ENCODE measurements around the gene SNPH.

Gene SNPH

DNA sequence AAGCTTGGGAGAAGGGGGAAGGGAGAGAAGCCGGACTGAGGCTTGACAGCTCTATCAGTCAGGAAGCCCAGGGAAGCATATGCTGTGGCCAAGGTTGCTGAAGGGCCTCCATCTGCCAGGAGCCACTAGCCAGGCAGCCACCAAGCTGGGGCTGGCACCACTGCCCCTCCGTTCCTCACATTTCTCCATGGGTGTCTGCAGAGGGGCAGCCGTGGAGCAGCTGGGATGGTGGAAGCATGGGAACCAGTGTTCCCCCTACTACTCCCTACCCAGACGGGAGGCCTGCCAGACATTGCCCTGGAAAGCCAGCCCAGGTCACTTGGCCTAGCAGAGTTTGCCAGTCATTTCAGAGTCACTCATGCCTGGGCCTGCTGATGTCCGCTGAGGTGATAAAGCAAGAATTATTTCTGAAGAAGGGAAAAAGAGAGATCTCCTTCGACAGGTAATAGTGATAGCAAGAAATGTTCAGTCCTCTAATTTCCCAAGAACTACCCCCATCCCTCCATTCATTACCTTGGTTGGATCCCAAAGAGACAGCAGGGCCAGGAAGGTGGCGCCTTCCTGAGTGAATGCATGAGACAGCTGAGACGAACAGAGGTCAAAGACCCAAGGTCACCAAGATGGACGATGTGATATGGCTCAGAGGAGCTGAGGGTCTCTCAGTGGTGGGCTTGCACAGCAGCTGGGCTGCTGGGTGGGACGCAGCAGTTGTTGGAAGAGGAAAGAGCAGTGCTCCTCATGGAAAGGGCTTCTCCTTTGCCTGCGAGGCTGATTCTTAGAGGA, 21.9 kb downstream of the SNPH start:
- DNase-seq = no peak

DNA sequence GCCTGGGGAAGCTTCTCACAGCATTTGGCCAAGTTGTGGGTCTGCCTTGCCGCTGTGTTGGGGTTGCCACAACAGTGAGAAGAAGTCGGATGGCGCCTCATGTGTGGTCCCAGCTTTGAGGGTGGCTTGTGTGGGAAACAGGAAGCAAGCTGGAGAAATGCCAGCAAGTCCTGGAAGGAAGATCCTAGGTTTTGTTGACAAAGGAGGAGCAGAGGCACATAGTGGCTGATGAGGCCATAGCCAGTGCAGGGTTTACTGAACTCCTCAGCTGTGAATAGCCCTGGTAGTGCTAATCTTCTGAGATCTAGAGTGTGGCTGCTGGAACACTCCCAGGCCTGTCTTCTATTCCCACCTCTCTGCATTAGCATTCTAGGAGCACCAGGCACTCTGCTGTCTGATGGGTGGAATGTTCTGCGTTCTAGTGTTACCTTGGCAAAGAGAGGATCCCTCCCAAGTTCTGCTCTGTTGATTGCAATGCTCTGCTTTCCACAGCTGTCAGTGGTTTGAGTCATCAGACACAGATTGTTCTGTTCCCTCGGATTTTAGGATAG, 25.2 kb downstream of the SNPH start:
- no peak for DNase-seq

DNA sequence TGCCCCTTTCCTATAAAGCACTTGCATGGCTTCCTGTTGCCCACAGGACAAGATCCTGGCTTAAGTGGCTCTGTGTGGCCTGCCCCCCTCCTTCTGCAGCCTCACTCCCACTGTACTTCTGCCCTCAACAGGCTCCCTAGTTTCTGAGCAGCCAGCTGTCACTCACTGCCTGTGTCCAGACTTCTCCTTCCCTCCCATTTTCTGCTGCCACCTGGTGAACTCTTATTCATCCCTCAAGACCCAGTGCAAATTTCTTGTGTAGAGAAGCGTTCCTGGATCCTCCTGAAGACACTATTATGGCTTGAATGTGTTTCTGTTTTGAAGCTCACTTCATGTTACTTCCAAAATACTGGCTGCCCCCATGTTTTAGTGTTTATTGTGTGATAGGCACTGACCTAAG, 26.5 kb downstream of the SNPH start:
- no peak for DNase-seq

DNA sequence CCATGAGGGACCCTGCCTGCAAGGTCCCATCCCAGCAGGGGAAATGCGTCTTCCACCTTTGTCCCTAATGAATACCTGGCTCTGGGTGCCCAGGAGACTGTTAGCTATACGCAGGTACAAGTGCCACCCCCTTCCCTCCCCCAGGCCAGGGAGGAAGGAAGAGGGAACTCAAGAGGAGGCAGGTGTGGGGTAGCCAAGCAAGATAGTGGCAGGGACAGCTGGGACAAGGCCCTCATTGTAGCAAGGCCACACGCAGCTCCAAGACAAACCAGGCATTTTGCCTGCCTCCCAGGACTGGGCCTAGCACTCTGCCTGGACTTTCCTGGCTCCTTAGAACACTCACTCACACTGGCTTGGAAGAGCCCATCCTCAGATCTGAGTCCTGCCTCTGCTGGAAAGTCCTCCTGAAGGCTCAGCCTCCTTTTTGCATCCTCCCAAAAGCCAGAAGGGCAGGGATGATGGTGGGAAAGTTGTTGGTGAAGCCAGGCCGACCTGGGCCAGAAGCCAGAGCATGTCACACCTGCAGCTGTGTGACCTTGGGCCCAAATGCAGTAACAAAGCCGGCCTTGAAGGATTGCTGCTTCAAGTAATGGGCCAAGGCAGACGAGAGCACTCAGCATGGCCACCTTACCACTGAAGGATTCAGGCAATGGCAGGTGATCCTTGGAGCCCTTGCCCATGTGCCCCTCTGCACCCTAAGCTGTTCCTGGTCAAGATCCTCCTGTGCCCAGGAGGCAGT, 27.7 kb downstream of the SNPH start:
- DNase-seq = peak in 1 of 2 experiments; percentile 49

DNA sequence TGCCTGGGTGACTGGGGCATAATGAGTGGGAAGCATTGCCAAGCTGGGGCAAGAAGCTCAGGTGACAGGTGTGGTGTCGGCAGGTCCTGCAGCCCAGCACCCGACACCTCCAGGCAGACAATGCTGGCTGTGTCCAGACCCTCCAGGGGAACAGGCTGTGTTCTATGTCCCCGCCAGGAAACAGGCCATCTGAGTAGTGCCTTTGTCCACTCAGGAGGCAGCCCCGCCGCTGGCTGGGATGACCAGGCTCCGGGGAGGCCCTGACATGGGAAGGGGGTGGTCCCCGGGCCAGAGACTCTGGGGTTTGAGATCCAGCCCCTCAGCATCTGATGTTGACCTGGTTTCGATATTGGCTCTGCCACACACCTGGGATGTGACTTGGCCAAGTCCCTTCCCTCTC, 28.4 kb downstream of the SNPH start:
- DNase-seq = no peak

DNA sequence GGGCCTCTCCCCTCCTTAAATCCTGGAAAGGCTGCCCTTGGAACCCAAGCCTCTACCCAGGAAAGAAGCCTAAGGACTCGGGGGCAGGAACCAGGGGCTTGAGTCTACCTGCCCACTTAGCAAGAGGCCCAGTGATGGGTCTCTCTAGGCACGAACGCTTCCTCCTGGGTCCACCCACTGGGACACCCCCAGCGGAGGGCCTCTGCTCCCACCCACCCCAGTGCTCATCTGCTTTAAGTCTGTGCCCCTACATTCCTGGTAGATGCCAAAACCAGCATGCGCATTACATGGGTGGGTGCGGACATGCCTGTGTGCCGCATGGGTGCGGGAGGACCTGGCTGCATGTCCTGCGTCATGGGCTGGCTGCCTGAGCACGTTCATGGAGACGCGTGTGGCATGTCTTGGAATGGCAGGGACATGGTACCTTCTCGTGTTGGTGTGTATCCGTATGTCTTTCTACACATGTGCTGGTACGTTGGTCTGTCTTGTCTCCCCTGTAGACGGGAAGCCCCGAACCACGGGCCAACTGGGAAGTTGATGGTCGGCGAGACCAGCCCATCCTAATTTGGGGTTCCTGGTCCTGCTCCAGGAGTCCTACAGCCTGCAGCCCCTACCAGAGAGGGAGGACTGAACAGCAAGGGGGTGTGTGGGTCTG, 29.3 kb downstream of the SNPH start:
- no peak for DNase-seq

DNA sequence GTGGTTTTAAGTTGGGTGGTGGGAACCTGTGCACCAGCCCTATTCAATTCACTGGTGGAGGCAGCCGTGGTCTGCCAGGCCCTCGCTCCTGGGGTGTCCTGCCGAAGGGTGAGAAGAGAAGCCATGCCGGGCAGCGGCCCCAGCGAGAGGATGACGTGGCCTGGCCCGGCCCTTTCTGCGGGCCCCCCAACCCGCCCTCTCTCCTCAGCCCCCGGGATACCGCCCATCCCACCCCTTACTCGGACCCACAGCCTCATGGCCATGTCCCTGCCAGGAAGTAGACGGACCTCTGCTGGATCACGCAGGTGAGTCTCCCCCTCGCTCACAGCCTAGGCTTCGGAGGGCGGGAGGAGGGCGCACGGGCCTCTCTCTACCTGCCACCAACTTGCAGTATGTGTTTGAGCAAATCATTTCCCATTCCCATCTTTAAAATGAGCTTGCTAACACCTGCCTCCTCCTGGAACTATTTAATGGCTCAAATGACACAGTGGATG, 30.1 kb downstream of the SNPH start:
- DNase-seq = no peak

DNA sequence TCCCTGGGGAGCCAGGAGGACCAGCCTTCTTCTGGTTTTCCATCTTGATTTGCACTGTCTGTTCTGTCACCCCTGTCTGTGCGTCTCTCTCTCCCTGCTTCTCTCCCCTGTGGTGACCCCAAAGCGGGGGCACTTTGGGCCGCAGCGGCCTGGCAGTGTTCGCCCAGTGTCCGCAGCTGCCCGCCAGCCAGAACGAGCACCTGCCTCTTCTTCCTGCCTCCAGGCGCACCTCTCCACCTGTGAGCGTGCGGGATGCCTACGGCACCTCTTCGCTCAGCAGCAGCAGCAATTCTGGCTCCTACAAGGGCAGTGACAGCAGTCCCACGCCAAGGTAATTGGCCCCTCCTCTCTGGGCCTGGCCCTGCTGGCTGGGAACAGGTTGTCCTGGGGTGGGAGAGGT, 30.8 kb downstream of the SNPH start:
- DNase-seq = no peak

DNA sequence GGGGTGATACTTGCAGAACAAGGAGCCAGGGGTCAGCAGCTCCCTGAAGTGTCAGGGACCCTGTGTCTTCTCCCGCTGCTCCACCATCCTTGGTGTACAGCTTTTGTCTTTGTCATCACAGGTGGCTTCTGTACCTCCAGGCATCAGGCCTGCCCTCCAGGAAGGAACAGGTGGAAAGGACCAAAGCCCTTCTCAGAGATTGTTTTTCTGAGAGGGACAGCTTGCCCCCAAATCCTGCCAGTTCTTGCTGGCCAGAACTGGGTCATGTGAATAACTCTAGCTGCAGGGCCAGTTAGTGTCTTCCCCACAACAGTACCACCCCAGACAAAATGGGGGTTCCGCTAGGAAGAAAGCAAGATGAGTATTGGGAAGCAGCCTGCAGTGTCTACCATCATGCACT, 31.4 kb downstream of the SNPH start:
- no peak for DNase-seq

DNA sequence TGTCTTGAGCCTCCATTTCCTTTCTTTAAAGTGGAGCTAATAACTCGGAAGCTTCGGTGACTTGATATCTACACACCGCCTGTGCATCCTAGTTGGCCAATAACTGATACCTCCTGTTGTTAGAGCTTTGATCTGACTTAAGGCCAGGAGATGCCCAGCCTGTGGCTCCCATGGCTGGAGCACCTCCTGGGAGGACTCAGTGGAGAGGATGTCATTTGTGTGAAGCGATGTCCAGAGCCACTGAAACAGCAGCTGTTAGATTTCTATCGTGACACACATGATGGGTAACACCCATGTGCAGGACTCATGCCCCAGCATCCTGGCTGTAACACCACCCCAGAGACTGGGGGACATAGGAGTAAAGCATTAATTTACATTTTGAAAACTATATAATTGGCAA, 32.1 kb downstream of the SNPH start:
- DNase-seq = no peak

DNA sequence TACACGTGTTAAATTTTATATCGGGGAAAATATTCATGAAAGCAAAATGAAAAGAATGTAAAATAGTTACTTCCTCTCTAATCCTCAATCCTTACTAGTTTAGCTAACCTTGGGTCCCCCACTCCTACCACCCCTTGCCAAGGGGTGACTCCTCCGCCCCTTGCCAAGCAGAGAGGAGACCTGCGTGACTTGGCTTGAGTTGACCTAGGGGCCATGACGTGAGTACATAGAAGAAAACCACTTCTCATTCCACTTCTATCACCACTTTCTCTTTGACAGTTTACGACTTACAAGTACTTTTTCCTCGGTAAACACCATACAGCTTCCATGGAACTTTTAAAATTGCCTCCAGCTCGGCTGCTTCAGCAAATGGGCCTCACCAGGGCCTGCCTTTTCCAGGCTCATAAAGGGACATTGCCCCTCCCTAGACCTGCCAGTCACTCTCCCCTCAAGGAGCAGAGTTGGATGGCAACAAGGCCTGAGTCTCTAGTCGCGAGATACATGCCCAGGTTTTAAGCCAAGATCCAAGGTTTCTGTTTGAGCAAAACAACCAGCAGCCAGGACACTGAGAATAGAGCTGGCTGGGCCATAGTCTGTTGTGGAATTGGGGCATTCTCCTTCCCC, 32.9 kb downstream of the SNPH start:
- no peak for DNase-seq

DNA sequence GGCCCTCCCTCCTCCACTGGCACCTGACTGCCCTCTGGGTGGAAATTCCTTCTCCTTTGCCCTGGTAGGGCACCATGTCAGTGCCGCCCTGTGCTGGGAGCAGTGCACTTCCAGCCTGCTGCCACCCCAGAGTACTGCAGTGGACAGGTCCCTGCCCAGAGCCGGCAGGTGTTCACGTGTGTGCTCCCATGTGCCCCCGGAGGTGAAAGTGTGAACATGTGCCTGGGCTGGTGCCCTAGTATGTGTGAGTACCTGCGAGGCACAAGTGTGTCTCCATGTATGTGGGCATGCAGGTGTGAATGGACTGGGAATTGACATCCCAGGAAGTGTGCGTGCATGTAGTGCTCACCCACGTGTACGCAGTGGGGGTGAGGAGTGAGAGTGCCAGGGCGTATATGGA, 33.4 kb downstream of the SNPH start:
- DNase-seq = no peak

DNA sequence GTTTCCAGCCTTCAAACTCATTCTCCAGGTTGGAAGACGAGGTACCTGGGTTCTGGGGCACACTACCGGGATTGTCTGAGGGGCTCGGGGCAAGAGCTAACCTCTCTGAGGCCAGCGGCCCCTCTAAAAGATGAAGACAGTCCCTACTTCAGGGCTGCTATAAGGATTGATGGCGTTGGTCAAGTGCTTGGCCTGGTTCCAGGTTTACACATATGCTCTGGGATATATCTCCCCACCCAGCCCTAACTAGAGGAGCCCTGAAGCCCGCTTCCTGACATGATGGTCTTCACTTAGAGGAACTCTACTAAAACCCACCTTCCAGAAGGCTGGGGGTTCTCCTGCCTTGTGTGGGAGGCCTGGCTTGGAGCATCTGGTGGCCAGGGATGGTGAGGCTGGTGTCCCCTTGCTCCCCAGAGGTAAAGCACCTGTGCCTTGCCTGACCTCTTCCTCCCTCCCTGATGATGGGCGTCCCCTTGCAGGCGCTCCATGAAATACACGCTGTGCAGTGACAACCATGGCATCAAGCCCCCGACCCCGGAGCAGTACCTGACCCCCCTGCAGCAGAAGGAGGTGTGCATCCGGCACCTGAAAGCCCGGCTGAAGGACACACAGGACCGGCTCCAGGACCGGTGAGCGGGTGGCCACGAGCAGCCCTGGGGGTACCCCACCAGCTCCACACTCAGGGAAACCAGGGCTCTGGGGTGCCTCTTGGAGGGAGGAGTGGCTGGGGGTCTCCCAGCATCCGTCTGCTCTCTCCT, 34.2 kb downstream of the SNPH start:
- no peak for DNase-seq

DNA sequence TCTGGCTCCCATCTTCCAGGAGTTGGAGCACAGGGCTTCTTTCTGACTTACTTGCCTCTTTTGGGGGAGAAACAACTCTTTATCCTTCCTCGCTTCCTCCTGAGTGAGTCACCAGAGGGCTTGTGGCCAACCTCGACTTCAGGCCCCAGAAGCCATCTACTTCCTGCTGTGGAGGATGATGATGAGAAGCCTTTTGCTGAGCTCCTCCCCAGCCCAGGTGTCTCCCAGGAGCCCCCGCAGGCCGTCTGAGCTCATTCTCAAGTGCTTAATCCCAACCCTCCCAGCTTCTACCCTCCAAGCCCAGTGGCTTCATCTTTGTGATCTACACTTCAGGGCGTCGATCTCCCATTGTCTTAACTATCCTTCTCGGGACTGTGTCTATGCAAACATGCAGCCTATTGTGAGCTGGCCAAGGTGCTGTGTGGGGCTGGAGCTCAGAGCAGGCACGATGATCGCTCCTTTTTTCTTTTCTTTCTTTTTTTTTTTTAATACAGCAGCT, 35.0 kb downstream of the SNPH start:
- DNase-seq = no peak

DNA sequence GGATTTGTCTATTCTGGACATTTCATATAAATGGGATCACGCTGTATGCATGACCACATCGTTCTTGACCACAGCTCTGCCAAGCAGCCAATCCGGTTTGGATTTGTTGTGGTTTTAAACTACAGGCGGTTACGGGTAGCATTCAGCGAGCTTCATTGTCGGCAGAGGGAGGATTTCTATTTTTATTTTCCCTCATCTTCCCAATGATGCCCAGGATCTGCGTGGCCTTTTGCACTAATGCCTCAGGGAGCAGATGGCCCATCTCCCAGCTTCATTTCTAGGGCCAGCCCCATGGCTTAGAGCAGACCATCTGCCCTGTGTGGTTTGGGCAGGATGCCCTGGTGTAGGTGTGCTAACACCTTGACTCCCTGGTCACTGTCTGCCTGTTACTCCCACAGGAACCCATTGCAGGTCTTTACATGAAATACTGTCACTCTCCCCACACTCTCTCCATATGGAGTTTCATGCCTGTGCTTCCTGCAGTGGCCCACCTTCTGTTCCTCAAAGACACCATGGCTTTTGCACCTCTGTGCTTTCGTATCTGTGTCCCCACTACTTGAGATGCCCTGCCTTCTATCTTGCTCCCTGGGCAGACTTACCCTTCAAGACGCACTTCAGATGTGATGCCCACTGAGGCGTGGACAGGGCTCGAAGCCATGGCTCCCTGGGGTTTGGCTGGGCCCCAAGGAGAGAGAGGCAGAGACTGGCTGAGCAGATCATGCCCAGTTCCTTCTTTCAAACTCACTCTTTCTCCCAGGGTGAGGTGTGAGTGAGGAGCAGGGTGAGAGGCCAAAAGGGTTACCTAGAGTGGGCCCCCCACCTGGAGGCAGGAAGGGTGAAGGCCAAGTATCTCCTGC, 36.8 kb downstream of the SNPH start:
- DNase-seq = no peak

DNA sequence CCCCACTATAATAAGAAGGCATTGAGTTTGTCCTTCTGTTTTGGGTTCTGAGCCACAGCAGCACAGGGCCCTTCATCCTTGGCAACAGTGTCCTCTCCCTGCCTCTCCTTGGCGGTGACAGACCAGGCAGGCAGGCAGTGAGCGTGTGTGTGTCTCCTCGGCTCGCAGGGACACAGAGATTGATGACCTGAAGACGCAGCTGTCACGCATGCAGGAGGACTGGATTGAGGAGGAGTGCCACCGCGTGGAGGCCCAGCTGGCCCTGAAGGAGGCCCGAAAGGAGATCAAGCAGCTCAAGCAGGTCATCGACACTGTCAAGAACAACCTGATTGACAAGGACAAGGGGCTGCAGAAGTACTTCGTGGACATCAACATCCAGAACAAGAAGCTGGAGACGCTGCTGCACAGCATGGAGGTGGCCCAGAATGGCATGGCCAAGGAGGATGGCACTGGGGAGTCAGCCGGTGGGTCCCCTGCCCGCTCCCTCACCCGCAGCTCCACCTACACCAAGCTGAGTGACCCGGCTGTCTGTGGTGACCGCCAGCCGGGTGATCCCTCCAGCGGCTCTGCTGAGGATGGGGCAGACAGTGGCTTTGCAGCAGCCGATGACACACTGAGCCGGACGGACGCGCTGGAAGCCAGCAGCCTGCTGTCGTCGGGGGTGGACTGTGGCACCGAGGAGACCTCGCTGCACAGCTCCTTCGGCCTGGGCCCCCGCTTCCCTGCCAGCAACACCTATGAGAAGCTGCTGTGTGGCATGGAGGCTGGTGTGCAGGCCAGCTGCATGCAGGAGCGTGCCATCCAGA, 38.8 kb downstream of the SNPH start:
- peak in 1 of 2 experiments; percentile 14 for DNase-seq

DNA sequence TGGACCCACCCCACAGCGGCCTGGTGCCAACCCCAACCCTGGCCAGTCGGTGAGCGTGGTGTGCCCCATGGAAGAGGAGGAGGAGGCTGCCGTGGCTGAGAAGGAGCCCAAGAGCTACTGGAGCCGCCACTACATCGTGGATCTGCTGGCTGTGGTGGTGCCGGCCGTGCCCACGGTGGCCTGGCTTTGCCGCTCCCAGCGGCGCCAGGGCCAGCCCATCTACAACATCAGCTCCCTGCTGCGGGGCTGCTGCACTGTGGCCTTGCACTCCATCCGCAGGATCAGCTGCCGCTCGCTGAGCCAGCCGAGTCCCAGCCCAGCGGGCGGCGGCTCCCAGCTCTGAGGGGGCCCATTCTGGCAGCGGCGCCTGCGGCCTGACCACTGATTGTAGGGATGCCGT, 39.6 kb downstream of the SNPH start:
- no peak for DNase-seq

DNA sequence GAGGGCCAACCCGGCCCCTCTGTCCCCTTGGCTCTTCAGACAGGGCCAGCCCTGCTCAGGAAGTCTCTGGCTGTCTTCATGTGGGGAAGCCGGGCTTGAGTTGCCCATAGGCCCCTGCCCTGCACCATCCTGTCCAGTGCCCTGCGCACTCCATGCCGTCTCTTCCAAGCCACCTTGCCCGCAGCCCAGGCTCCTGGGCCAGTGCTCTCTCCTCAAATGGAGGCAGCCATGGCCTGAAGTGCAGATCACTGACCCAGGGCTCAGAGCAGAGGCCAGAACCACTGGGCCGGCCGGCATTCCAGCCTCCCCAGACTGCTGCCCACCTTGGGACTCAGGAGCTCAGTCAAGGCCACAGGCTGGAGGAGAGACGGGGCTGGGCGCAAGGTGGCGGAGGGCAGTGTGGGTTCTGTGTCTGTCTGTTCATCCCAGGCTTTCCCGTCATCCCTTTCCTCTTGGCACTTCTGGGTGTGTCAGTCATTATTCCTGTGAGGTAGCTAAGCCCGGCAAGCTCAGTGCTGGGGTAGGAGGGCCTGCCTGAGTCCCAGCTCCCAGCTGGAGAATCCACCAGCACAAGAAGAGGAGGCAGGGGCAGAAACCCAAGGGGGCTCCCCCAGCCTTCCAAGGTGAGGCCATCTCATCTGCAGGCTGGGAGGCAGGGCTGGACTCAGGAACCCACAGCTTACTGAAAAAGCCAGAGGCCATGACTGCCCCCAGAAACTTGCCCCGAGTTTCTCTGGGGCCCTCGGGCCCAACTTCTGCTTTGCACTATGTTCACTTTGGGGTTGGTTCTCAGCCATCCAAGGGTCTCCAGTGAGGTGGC, 40.4 kb downstream of the SNPH start:
- DNase-seq = no peak

DNA sequence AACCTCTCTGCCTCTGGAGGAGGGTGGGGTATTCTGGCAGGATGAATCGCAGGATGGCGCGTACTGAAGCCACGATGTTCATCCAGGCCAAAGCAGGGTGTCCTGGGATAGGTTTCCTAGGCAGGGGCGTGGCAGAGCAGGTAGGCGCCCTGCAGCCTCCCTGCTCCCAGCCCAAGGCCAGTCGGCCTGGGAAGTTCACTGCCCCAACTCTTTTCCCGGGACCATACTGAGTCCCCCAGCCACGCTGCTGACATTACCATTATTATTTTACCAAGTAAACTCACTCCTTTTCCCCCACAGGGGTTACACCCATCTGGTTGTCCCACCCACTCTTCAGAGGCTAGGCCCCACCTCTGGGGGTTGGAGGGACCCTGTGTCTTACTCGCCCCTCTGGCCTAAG, 41.1 kb downstream of the SNPH start:
- DNase-seq = no peak
